HepG2 (cell line): Measurements from ENCODE around the gene TRPC1.

Experiments
- CERS6 ChIP-seq: sonication (generic); formaldehyde crosslinking; IDR thresholded peaks from 2 replicates; pipeline ENCODE4 v1.5.0; 2020; ENCODE audit warnings: missing genetic modification reagents
- E2F1 ChIP-seq: sonication (generic); formaldehyde crosslinking; IDR thresholded peaks from 2 replicates; pipeline ENCODE4 v1.5.0; 2020; ENCODE audit warnings: missing genetic modification reagents
- HOMEZ ChIP-seq: IDR thresholded peaks from 2 replicates; pipeline ENCODE4 v1.6.1; 2016; ENCODE audit warnings: low read depth
- HOXA5 ChIP-seq: sonication (generic); formaldehyde crosslinking; IDR thresholded peaks from 2 replicates; pipeline ENCODE4 v1.4.0; 2020; ENCODE audit warnings: missing genetic modification reagents
- KMT2A ChIP-seq: sonication (generic); formaldehyde crosslinking; IDR thresholded peaks from 2 replicates; pipeline ENCODE4 v1.4.0; 2020; ENCODE audit warnings: missing genetic modification reagents
- PBX3 ChIP-seq: sonication (generic); formaldehyde crosslinking; IDR thresholded peaks from 2 replicates; pipeline ENCODE4 v1.8.1; 2023; ENCODE audit warnings: missing genetic modification reagents, inconsistent platforms, borderline replicate concordance
- POLR2A ChIP-seq, 2 experiments: IDR thresholded peaks; 2 replicates each; pipeline ENCODE4 v1.6.1; 2011; ENCODE audit warnings: low read depth in 2 of 2, low read length in 2 of 2, mild to moderate bottlenecking in 1 of 2, moderate library complexity in 1 of 2; ENCODE audit not compliant: insufficient read depth in 1 of 2

- TF ChIP-seq KMT2A (CRISPR knock-in tag) (no peak), E2F1 (no peak), CERS6 (no peak), POLR2A (IDR thresholded peaks at IDR 0.05; ENCODE audit: insufficient read depth in 1 of 2, low read depth in 2 of 2, low read length in 2 of 2) (no peak), PBX3 (CRISPR knock-in tag) (no peak), HOXA5 (CRISPR knock-in tag) (no peak), HOMEZ (CRISPR knock-in tag) (no peak)
Observed at GRCh38 chr3:142732066-142732465, 8.2 kb downstream of the TRPC1 start.
